AG09309 (cell line): ENCODE data around the gene IMMP2L.
"Not testable (repeated sequence)": the region's sequence is repeated elsewhere in the genome, so short reads cannot be mapped to it uniquely, and the experiment has no call there.

ENCODE experiments used
- DNase-seq: peaks from one replicate; pipeline ENCODE4 v3.0.0-alpha.2; 2010; ENCODE audit warnings: low read depth
- H3K4me3 ChIP-seq: 2 replicates; pipeline ENCODE4 v1.5.1; 2011; ENCODE audit warnings: mild to moderate bottlenecking, low read depth, low read length, moderate library complexity; ENCODE audit not compliant: control insufficient read depth
- CTCF ChIP-seq: IDR thresholded peaks from 2 replicates; pipeline ENCODE4 v1.5.1; 2011; ENCODE audit warnings: mild to moderate bottlenecking, low read depth, low read length, inconsistent platforms; ENCODE audit not compliant: insufficient read depth, control insufficient read depth; ENCODE audit errors: missing control alignments

The IMMP2L gene

DNA sequence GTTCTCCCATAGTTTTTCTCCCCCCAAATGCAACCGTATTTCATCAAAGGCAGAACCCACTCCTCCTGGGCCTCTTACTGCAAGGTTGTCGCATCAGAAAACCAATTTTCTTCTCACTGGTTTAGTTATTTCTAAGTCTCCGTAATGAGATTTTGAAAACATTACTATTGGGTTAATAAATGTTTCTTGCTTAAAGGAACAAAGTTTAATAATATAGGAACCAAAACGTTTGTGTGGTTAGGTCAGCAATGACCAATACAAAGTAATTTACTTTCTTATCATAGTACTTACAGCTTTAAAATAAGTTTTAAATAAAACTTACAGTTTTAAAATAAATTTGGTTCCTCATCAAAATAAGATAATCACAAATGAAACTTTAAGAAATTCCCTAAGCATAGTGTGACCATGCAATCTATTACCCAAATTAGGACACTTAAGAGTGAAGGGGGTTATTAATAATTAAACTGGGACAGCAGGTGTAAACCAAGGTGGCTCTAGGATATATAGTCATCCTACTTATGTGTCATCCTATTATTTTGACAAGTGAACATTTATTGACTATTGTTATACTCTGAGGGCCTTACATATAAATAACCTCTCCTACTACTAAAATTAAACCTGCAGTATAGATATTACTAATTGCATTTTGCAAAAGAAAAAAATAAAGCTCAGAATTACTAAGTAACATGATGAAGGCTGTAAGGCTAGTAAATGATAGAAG, 886.7 kb downstream of the IMMP2L start:
- DNase-seq = no peak
- no peak overlapping the region for H3K4me3 ChIP-seq
- no peak for TF ChIP-seq CTCF

GRCh38 chr7:110673148-110673547, 889.1 kb downstream of the IMMP2L start:
- H3K4me3 ChIP-seq = no peak overlapping the region
- TF ChIP-seq CTCF = no peak
- DNase-seq = no peak

DNA sequence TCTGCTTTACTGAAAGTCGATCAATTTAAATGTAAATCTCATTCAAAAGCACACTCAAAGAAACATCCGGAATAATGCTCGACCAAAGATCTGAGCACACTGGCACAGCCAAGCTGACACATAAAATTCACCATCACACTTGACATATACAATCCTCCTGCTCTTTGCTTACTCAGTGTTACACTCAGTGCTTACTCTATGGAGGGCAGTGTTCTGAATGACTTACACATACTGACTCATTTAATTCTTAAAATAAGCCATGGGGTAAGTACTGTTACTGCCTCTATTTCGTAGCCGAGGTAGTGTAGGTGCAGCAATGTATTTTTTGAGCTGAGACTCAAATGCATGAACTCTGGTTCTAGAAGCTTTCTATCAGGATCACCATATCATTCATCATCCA, 892.9 kb downstream of the IMMP2L start:
- no peak for DNase-seq
- no peak for TF ChIP-seq CTCF
- no peak overlapping the region for H3K4me3 ChIP-seq

- TF ChIP-seq CTCF = no peak
- H3K4me3 ChIP-seq = no peak overlapping the region
- DNase-seq = no peak
Measured at GRCh38 chr7:110664803-110665202, 897.5 kb downstream of the IMMP2L start.

DNA sequence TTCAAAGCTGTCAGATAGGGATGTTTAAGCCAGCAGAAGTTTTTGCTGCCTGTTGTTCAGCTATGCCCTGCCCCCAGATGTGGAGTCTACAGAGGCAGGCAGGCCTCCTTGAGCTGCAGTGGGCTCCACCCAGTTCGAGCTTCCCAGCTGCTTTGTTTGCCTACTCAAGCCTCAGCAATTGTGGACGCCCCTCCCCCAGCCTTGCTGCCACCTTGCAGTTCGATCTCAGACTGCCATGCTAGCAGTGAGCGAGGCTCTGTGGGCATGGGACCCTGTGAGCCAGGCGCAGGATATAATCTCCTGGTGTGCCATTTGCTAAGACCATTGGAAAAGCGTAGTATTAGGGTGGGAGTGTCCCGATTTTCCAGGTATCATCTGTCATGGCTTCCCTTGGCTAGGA, 901.7 kb downstream of the IMMP2L start:
- not testable (repeated sequence) for DNase-seq, H3K4me3 ChIP-seq

DNA sequence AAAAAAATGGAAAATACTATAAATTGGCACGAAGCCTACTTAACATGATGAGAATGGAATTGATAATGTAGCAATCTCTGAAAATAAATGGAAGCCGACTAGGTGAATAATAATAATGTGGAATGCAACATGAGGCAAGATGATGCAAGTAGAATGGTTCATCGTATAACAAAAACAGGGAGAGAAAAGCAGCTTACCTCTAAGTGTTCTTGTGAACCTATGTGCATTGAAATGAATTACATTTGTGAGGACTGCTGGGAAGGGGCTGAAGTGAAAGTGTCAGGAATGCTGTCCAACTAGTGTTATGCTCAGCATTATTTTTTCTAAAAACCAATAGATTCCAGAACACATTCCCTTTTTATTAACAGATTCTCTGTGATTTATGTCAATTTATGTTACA, 912.0 kb downstream of the IMMP2L start:
- no peak for TF ChIP-seq CTCF
- no peak overlapping the region for H3K4me3 ChIP-seq
- DNase-seq = no peak

DNA sequence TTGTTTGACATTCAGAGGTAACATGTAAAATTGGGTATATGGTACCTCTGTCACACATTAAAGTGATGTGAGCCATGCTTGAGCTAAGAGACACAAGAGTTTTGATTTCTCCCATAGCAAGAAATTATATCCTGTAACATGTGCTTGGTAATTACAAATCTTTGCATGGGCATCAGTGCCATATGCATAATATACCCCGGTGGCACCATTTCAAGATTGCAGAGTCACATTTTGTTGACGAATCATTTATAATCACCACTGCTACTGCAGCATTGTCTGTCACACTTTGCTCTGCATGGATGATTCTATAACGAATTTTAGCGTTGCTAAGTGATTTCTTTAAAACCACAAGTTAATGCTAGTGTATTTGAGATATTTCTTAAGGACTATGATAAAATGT, 915.0 kb downstream of the IMMP2L start:
- H3K4me3 ChIP-seq = no peak overlapping the region
- no peak for DNase-seq
- no peak for TF ChIP-seq CTCF
